Astrocyte (in vitro differentiated cells and primary cell): ENCODE data around the gene DTWD1. TPM values are rescaled to one million over a fixed set of nuclear protein-coding genes. Genes with fewer than 3 reads are reported as not detected.
"Not testable (repeated sequence)": the region's sequence is repeated elsewhere in the genome, so short reads cannot be mapped to it uniquely, and the experiment has no call there.

Experiments
- DNase-seq: peaks from one replicate; pipeline ENCODE4 v3.0.0-alpha.2; 2010; ENCODE audit warnings: low read depth
- FAIRE-seq: peaks from 2 replicates; lab custom pipeline; 2011; peaks lifted over from hg19 to GRCh38; lab: Jason Lieb, UNC
- H2AFZ ChIP-seq: 2 replicates; pipeline ENCODE4 v1.6.0; 2012; ENCODE audit warnings: low read depth, low read length, inconsistent platforms
- H3K27ac ChIP-seq: 2 replicates; pipeline ENCODE4 v1.5.1; 2011; ENCODE audit warnings: low read depth, low read length, inconsistent platforms
- H3K27me3 ChIP-seq: 2 replicates; pipeline ENCODE4 v1.6.0; 2011; ENCODE audit warnings: low read length, inconsistent platforms; ENCODE audit not compliant: insufficient read depth
- H3K36me3 ChIP-seq: 2 replicates; pipeline ENCODE4 v1.5.1; 2011; ENCODE audit warnings: low read length, inconsistent platforms; ENCODE audit not compliant: insufficient read depth
- H3K4me1 ChIP-seq: 2 replicates; pipeline ENCODE4 v1.5.1; 2011; ENCODE audit warnings: low read length, inconsistent platforms; ENCODE audit not compliant: insufficient read depth
- H3K4me2 ChIP-seq: 2 replicates; pipeline ENCODE4 v1.6.0; 2012; ENCODE audit warnings: low read length, inconsistent platforms
- H3K4me3 ChIP-seq: 2 replicates; pipeline ENCODE4 v1.5.1; 2011; ENCODE audit warnings: low read depth, mild to moderate bottlenecking, low read length, inconsistent platforms; ENCODE audit not compliant: insufficient read depth
- H3K79me2 ChIP-seq: 2 replicates; pipeline ENCODE4 v1.6.0; 2012; ENCODE audit warnings: mild to moderate bottlenecking, low read length, inconsistent platforms; ENCODE audit not compliant: insufficient read depth
- H3K9ac ChIP-seq: 2 replicates; pipeline ENCODE4 v1.6.0; 2012; ENCODE audit warnings: mild to moderate bottlenecking, low read length, inconsistent platforms
- H3K9me3 ChIP-seq: 2 replicates; pipeline ENCODE4 v1.5.1; 2012; ENCODE audit warnings: low read depth, mild to moderate bottlenecking, low read length, inconsistent platforms; ENCODE audit not compliant: insufficient read depth
- H4K20me1 ChIP-seq: 2 replicates; pipeline ENCODE4 v1.6.0; 2012; ENCODE audit warnings: low read length, inconsistent platforms; ENCODE audit not compliant: insufficient read depth
- H3K27ac Mint-ChIP-seq: one replicate; pipeline ENCODE4 v1.8.0; 2021; ENCODE audit warnings: mild to moderate bottlenecking, mixed read lengths; ENCODE audit not compliant: unreplicated experiment
- H3K27me3 Mint-ChIP-seq: one replicate; pipeline ENCODE4 v1.8.0; 2021; ENCODE audit warnings: low read depth, mixed read lengths; ENCODE audit not compliant: unreplicated experiment
- H3K36me3 Mint-ChIP-seq: one replicate; pipeline ENCODE4 v1.8.0; 2021; ENCODE audit warnings: low read depth, mixed read lengths; ENCODE audit not compliant: unreplicated experiment
- H3K4me1 Mint-ChIP-seq: one replicate; pipeline ENCODE4 v1.8.0; 2021; ENCODE audit warnings: low read depth, mixed read lengths; ENCODE audit not compliant: unreplicated experiment
- H3K4me3 Mint-ChIP-seq: one replicate; pipeline ENCODE4 v1.8.0; 2021; ENCODE audit warnings: mild to moderate bottlenecking, moderate library complexity, mixed read lengths; ENCODE audit not compliant: unreplicated experiment
- H3K9me3 Mint-ChIP-seq: one replicate; pipeline ENCODE4 v1.8.0; 2021; ENCODE audit warnings: mild to moderate bottlenecking, mixed read lengths; ENCODE audit not compliant: unreplicated experiment
- CTCF ChIP-seq: IDR thresholded peaks from 2 replicates; pipeline ENCODE4 v1.5.1; 2011; ENCODE audit warnings: low read depth, mild to moderate bottlenecking, inconsistent platforms, low read length, moderate library complexity; ENCODE audit not compliant: insufficient read depth
- EZH2 ChIP-seq: IDR thresholded peaks from 2 replicates; pipeline ENCODE4 v1.6.1; 2012; ENCODE audit warnings: mild to moderate bottlenecking, low read length, inconsistent platforms; ENCODE audit not compliant: insufficient read depth
- total RNA-seq: library from RNA; stranded (reverse); gene quantifications from 2 replicates; pipeline ENCODE4 v1.2.1, GENCODE V29; 2021

The DTWD1 gene
- total RNA-seq, 1 donor from 2014 or later = 21.9 TPM

GRCh38 chr15:49696433-49696832 is 75.6 kb downstream of the DTWD1 start:
- TF ChIP-seq EZH2 = no peak
- TF ChIP-seq CTCF = no peak
- Histone ChIP-seq H3K27ac (no peak overlapping the region), H3K79me2 (no peaks in the 10 kb centered on the region), H3K4me3 (no peak overlapping the region), H3K27me3 (no peaks in the 10 kb centered on the region), H3K36me3 (no peaks in the 10 kb centered on the region), H3K9me3 (no peaks in the 10 kb centered on the region), H3K4me2 (no peak overlapping the region), H3K9ac (no peak overlapping the region), H4K20me1 (no peaks in the 10 kb centered on the region), H3K4me1 (no peaks in the 10 kb centered on the region), H2AFZ (no peak overlapping the region)
- H3K4me3 Mint-ChIP-seq = no peak overlapping the region
- no peaks in the 10 kb centered on the region for H3K36me3 Mint-ChIP-seq
- H3K4me1 Mint-ChIP-seq = no peaks in the 10 kb centered on the region
- FAIRE-seq (no peak), DNase-seq (no peak)
- H3K27me3 Mint-ChIP-seq = no peaks in the 10 kb centered on the region
- H3K27ac Mint-ChIP-seq = no peak overlapping the region
- no peaks in the 10 kb centered on the region for H3K9me3 Mint-ChIP-seq

- no peak overlapping the region for H2AFZ ChIP-seq
- Mint-ChIP-seq H3K4me1 (no peaks in the 10 kb centered on the region), H3K27ac (no peak overlapping the region), H3K4me3 (no peak overlapping the region), H3K27me3 (no peaks in the 10 kb centered on the region), H3K36me3 (no peaks in the 10 kb centered on the region), H3K9me3 (no peaks in the 10 kb centered on the region)
- no peaks in the 10 kb centered on the region for H3K79me2 ChIP-seq
- H3K4me1 ChIP-seq = no peaks in the 10 kb centered on the region
- H3K36me3 ChIP-seq = no peaks in the 10 kb centered on the region
- no peak overlapping the region for H3K9ac ChIP-seq
- H3K9me3 ChIP-seq = no peaks in the 10 kb centered on the region
- H4K20me1 ChIP-seq = no peaks in the 10 kb centered on the region
- no peak overlapping the region for H3K4me2 ChIP-seq
- no peak overlapping the region for H3K4me3 ChIP-seq
- H3K27ac ChIP-seq = no peak overlapping the region
- DNase-seq (peak; percentile 31), FAIRE-seq (no peak)
- TF ChIP-seq CTCF (no peak), EZH2 (no peak)
- H3K27me3 ChIP-seq = no peaks in the 10 kb centered on the region
These were observed 76.3 kb downstream of the DTWD1 start for GRCh38 chr15:49697121-49697520.

GRCh38 chr15:49702982-49703381 is 82.1 kb downstream of the DTWD1 start:
- not testable (repeated sequence) for H3K4me1 ChIP-seq, H3K36me3 Mint-ChIP-seq, H3K27ac Mint-ChIP-seq, H3K9me3 ChIP-seq, DNase-seq, FAIRE-seq, H3K9me3 Mint-ChIP-seq, H4K20me1 ChIP-seq, H3K27me3 Mint-ChIP-seq, H3K9ac ChIP-seq, H3K4me3 ChIP-seq, H2AFZ ChIP-seq, H3K27me3 ChIP-seq, H3K36me3 ChIP-seq, H3K27ac ChIP-seq, H3K79me2 ChIP-seq, H3K4me1 Mint-ChIP-seq, H3K4me2 ChIP-seq, H3K4me3 Mint-ChIP-seq

Other genes with a start within 250 kb of the DTWD1 start
- gene FGF7, start 197.8 kb upstream of the DTWD1 start, total RNA-seq = 0.26 and 0.43 TPM in 2 replicates
- 4.0 and 5.7 TPM in 2 replicates for gene FAM227B, start 230 bp upstream of the DTWD1 start, total RNA-seq